GM19463 (cell line): Measurements from ENCODE around the gene BEAN1.
"Not testable (repeated sequence)": the region's sequence is repeated elsewhere in the genome, so short reads cannot be mapped to it uniquely, and the experiment has no call there.

ENCODE experiments used
- ATAC-seq: cut with Tn5 transposase; IDR thresholded peaks from one replicate; pipeline ENCODE4 v1.9.1; 2021; ENCODE audit warnings: mild to moderate bottlenecking, moderate library complexity; ENCODE audit not compliant: unreplicated experiment

Gene BEAN1

GRCh38 chr16:66483689-66484452, 56.8 kb downstream of the BEAN1 start:
- ATAC-seq: peak; percentile 65

- ATAC-seq: no peak
Measured at GRCh38 chr16:66484453-66485213, 57.5 kb downstream of the BEAN1 start.

- no peak for ATAC-seq
Measured at GRCh38 chr16:66485376-66485775, 58.3 kb downstream of the BEAN1 start.

- no peak for ATAC-seq
Measured at GRCh38 chr16:66486199-66486772, 59.2 kb downstream of the BEAN1 start.

GRCh38 chr16:66486773-66487579, 59.9 kb downstream of the BEAN1 start:
- ATAC-seq: no peak

- no peak for ATAC-seq
Measured at GRCh38 chr16:66487580-66488275, 60.6 kb downstream of the BEAN1 start.

- no peak for ATAC-seq
Measured at GRCh38 chr16:66488505-66488904, 61.4 kb downstream of the BEAN1 start.

- no peak for ATAC-seq
Measured at GRCh38 chr16:66489385-66489784, 62.3 kb downstream of the BEAN1 start.

GRCh38 chr16:66489818-66490217, 62.7 kb downstream of the BEAN1 start:
- ATAC-seq: no peak

- ATAC-seq: no peak
Measured at GRCh38 chr16:66490774-66491715, 64.0 kb downstream of the BEAN1 start.

GRCh38 chr16:66491716-66492064, 64.6 kb downstream of the BEAN1 start:
- no peak for ATAC-seq

GRCh38 chr16:66493490-66494401, 66.7 kb downstream of the BEAN1 start:
- no peak for ATAC-seq

GRCh38 chr16:66494916-66495315, 67.8 kb downstream of the BEAN1 start:
- no peak for ATAC-seq

- ATAC-seq: no peak
Measured at GRCh38 chr16:66495440-66495839, 68.3 kb downstream of the BEAN1 start.

GRCh38 chr16:66496226-66496625, 69.1 kb downstream of the BEAN1 start:
- ATAC-seq: not testable (repeated sequence)

- ATAC-seq: not testable (repeated sequence)
Measured at GRCh38 chr16:66497921-66498320, 70.8 kb downstream of the BEAN1 start.

- ATAC-seq: not testable (repeated sequence)
Measured at GRCh38 chr16:66501563-66501962, 74.5 kb downstream of the BEAN1 start.
